SK-N-SH (cell line): ENCODE results near the gene RAB1A. TPM values are rescaled to one million over a fixed set of nuclear protein-coding genes. Genes with fewer than 3 reads are reported as not detected.

ENCODE experiments used
- CTCF ChIA-PET: fragments of 300-600, 350-600 bp; formaldehyde crosslinking; extraction: SDS; loops from one replicate; lab custom pipeline; 2021; lab: Yijun Ruan, JAX
- POLR2A ChIA-PET: fragments of 350-600 bp; sonication (Branson Sonifier 250); formaldehyde crosslinking; extraction: SDS; loops from one replicate; lab custom pipeline; 2020; ENCODE audit warnings: antibody characterized with exemption, inconsistent platforms; lab: Yijun Ruan, JAX
- DNase-seq: peaks from one replicate; pipeline ENCODE4 v3.0.0; 2012
- H2AFZ ChIP-seq: fragments of 200-600 bp; sonication (generic); 2 replicates; pipeline ENCODE4 v1.8.1; 2016; ENCODE audit warnings: antibody characterized with exemption, mild to moderate bottlenecking, low read depth
- H3F3A ChIP-seq: fragments of 200-600 bp; sonication (generic); replicated peaks from 2 replicates; pipeline ENCODE3; 2016; ENCODE audit warnings: antibody characterized with exemption, mild to moderate bottlenecking; ENCODE audit not compliant: insufficient read depth
- H3K27ac ChIP-seq, 2 experiments: fragments of 200-500 bp in 1 of 2; fragments of 200-600 bp in 1 of 2; sonication (Bioruptor generic) in 1 of 2; sonication (generic), shearing (Covaris generic) in 1 of 2; 2 replicates each; pipeline versions ENCODE4 v1.5.1 to v1.6.1; 2014 to 2016; ENCODE audit warnings: low read depth in 2 of 2, inconsistent platforms in 1 of 2, low read length in 1 of 2, mild to moderate bottlenecking in 1 of 2, mixed read lengths in 1 of 2
- H3K27me3 ChIP-seq: fragments of 200-600 bp; sonication (generic), shearing (Covaris generic); 2 replicates; pipeline ENCODE4 v1.6.1; 2016; ENCODE audit warnings: mixed run types; ENCODE audit not compliant: insufficient read depth
- H3K36me3 ChIP-seq, 2 experiments: fragments of 200-500 bp in 1 of 2; fragments of 200-600 bp in 1 of 2; sonication (Bioruptor generic) in 1 of 2; sonication (generic) in 1 of 2; replicated peaks in 1 of 2; 2 replicates each; pipeline versions ENCODE3 to v1.5.1; 2014 to 2016; ENCODE audit warnings: low read length in 1 of 2, mild to moderate bottlenecking in 1 of 2; ENCODE audit not compliant: insufficient read depth in 2 of 2, control insufficient read depth in 1 of 2
- H3K4me1 ChIP-seq, 2 experiments: fragments of 200-500 bp in 1 of 2; fragments of 200-600 bp in 1 of 2; sonication (Bioruptor generic) in 1 of 2; sonication (generic), shearing (Covaris generic) in 1 of 2; 2 replicates each; pipeline versions ENCODE4 v1.5.1 to v1.6.1; 2014 to 2016; ENCODE audit warnings: low read depth in 1 of 2, low read length in 1 of 2, mixed run types in 1 of 2; ENCODE audit not compliant: insufficient read depth in 2 of 2, control insufficient read depth in 1 of 2
- H3K4me2 ChIP-seq: fragments of 200-600 bp; sonication (generic), shearing (Covaris generic); 2 replicates; pipeline ENCODE4 v1.6.1; 2017; ENCODE audit warnings: mixed run types
- H3K4me3 ChIP-seq, 2 experiments: fragments of 200-500 bp in 1 of 2; fragments of 200-600 bp in 1 of 2; sonication (Bioruptor generic) in 1 of 2; sonication (generic), shearing (Covaris generic) in 1 of 2; 2 replicates each; pipeline versions ENCODE4 v1.5.1 to v1.8.1; 2014 to 2016; ENCODE audit warnings: low read depth in 2 of 2, inconsistent platforms in 1 of 2, low read length in 1 of 2, mild to moderate bottlenecking in 1 of 2, mixed read lengths in 1 of 2, moderate library complexity in 1 of 2
- H3K79me2 ChIP-seq: fragments of 200-600 bp; sonication (generic); 2 replicates; pipeline ENCODE4 v1.8.1; 2017; ENCODE audit warnings: mild to moderate bottlenecking; ENCODE audit not compliant: insufficient read depth
- H3K9ac ChIP-seq: fragments of 200-600 bp; sonication (generic); 2 replicates; pipeline ENCODE4 v1.6.1; 2017; ENCODE audit warnings: mixed run types
- H3K9me2 ChIP-seq: fragments of 200-600 bp; sonication (generic); 2 replicates; pipeline ENCODE4 v1.6.1; 2017; ENCODE audit warnings: mixed run types
- H3K9me3 ChIP-seq: fragments of 200-600 bp; sonication (generic); 2 replicates; pipeline ENCODE4 v1.6.1; 2017; ENCODE audit warnings: mixed run types, mild to moderate bottlenecking, moderate library complexity
- H4K20me1 ChIP-seq: fragments of 200-600 bp; sonication (generic); 2 replicates; pipeline ENCODE4 v1.6.1; 2017; ENCODE audit warnings: mild to moderate bottlenecking, mixed run types; ENCODE audit not compliant: insufficient read depth
- EZH2phosphoT487 ChIP-seq: fragments of 200-600 bp; sonication (generic); IDR thresholded peaks from 2 replicates; pipeline ENCODE4 v1.6.1; 2017; ENCODE audit warnings: low read depth, mixed run types, mild to moderate bottlenecking, antibody characterized with exemption, moderate library complexity, borderline replicate concordance
- FOXM1 ChIP-seq: IDR thresholded peaks from 2 replicates; pipeline ENCODE4 v1.4.0; 2012; ENCODE audit warnings: low read depth, mild to moderate bottlenecking
- GATA2 ChIP-seq: sonication (generic); formaldehyde crosslinking; IDR thresholded peaks from 2 replicates; pipeline ENCODE4 v1.5.0; 2020; ENCODE audit warnings: mild to moderate bottlenecking, missing genetic modification reagents
- NRF1 ChIP-seq: IDR thresholded peaks from 2 replicates; pipeline ENCODE4 v1.6.1; 2012; ENCODE audit warnings: low read depth, mild to moderate bottlenecking, low read length
- RAD21 ChIP-seq: IDR thresholded peaks from 2 replicates; pipeline ENCODE4 v1.6.1; 2012; ENCODE audit warnings: mild to moderate bottlenecking, low read length
- RFX5 ChIP-seq: IDR thresholded peaks from 2 replicates; pipeline ENCODE4 v1.6.1; 2012; ENCODE audit warnings: mild to moderate bottlenecking, improper control_type of control experiment, low read length
- RXRA ChIP-seq: IDR thresholded peaks from 2 replicates; pipeline ENCODE4 v1.4.0; 2012; ENCODE audit warnings: low read depth, mild to moderate bottlenecking, borderline replicate concordance
- TAF1 ChIP-seq: IDR thresholded peaks from 2 replicates; pipeline ENCODE4 v1.6.1; 2012; ENCODE audit warnings: low read depth, mild to moderate bottlenecking, low read length, moderate library complexity, borderline replicate concordance
- WGBS: methylation state at CpG from one replicate; pipeline ENCODE4 v1.1.6; 2017; ENCODE audit warnings: low lambda C conversion rate; 5-methylcytosine and 5-hydroxymethylcytosine counted together
- polyA plus RNA-seq, 3 experiments: library from polyadenylated mRNA; depleted of rRNA; stranded (reverse); fragments of >200 nt; gene quantifications; 2 replicates each; pipeline ENCODE4 v1.2.3, GENCODE V29; 2012
- TF ChIP-seq, protein P1 (sequence below): fragments of 200-600 bp; sonication (generic); IDR thresholded peaks from 2 replicates; pipeline ENCODE4 v1.6.1; 2017; ENCODE audit warnings: antibody characterized with exemption, mild to moderate bottlenecking, moderate library complexity
- TF ChIP-seq, protein P2 (sequence below): IDR thresholded peaks from 2 replicates; pipeline ENCODE4 v1.4.0; 2012; ENCODE audit warnings: low read depth, borderline replicate concordance
- TF ChIP-seq, protein P3 (sequence below): fragments of 150-350 bp; IDR thresholded peaks from 2 replicates; pipeline ENCODE4 v1.6.1; 2016; ENCODE audit warnings: mild to moderate bottlenecking, low read depth, low read length
- TF ChIP-seq, protein P4 (sequence below): IDR thresholded peaks from 2 replicates; pipeline ENCODE4 v1.6.1; 2012; ENCODE audit warnings: mild to moderate bottlenecking, low read depth, low read length, moderate library complexity

The RAB1A gene
- polyA plus RNA-seq, 1 of the 3 experiments (the other 2 are of a cell fraction) = 113 TPM

DNA sequence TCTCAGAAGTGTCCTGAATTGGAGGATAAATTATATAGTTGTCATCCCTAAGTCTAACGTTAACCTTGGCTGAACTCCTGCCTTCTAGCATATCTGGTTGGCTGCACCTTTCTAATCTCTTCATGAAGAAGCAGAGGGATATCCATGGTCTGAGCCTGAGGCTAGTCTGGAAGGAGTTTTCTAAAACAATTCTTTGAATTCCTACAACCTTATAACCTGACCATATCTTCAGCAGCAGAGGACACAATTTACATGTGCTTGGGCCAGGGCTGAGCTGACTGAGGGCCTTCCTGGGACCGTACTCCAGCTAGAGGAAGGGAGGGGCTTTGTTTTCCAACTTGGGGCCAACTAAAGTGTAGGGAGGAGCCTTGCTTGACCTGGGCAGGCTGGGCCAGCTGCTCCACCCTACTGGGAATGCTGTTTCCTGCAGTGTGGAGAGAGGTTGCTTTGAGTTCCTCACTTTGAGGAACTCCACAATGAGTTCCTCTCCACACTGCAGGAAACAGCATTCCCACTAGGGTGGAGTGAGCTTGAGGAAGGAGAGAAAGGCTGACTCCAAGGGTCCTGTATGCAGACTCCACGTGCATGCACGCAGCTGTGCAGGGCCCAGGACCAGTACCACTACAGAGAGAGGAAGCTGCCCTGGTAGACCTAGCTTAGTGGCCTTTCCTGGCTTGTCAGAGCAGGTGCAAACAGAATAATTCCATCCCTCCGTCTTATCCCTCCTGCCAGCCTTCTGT, 54.1 kb downstream of the RAB1A start:
- H3K27me3 ChIP-seq = no peaks in the 10 kb centered on the region
- H3K36me3 ChIP-seq = peaks cover 69 to 78% of the 10 kb centered on the region in 2 experiments
- POLR2A ChIA-PET = interaction anchor here (0.9 kb wide), 1 partner anchor 13 kb away, joined by 4 read pairs; no protein-coding TSS in a partner anchor

DNA sequence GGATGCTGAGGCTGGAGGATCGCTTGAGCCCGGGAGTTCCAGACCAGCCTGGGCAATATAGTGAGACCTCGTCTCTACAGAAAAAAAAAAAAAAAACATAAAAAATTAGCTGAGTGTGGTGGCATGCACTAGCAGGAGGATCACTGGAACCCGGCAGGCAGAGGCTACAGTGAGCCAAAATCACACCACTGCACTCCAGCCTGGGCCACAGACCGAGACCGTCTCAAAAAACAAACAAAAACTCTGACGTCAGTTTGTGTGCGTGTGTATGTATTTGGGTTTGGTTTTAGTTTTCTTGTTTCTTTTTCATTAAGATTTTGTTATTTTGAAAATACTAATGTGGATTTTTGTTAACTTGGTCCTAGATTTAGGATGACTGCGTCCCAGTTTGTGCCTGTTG, 54.7 kb downstream of the RAB1A start:
- CTCF ChIA-PET = interaction anchor here (1.0 to 1.1 kb wide), 2 partner anchors 12 to 19 kb away, joined by 4 to 5 read pairs; partner anchors contain the start of gene CEP68
- no peak overlapping the region for H3K27ac ChIP-seq
- POLR2A ChIA-PET = interaction anchor here (0.9 kb wide), 1 partner anchor 14 kb away, joined by 4 read pairs; no protein-coding TSS in a partner anchor

More for the DNA sequence above, 54.1 kb downstream of the RAB1A start:
- H3K9me2 ChIP-seq = no peaks in the 10 kb centered on the region
- no peak overlapping the region for H3K9ac ChIP-seq
- WGBS = 89% methylated on average over 3 of the region's 5 CpGs
- H3K4me3 ChIP-seq = no peak overlapping the region
- H3K4me1 ChIP-seq = peaks cover 6 to 8% of the 10 kb centered on the region in 2 experiments; a peak in 3 of 4 replicates
- CTCF ChIA-PET = interaction anchor here (1.0 kb wide), 1 partner anchor 11 kb away, joined by 5 read pairs; no protein-coding TSS in a partner anchor
- TF ChIP-seq EZH2phosphoT487 (no peak), FOXM1 (no peak)
- TF ChIP-seq, all 33 proteins: peak for 0
- H3K27ac ChIP-seq = no peak overlapping the region
- no peak for DNase-seq
- peaks cover 7% of the 10 kb centered on the region; the same call in 1 of the 2 replicates for H3K79me2 ChIP-seq
- H2AFZ ChIP-seq = no peak overlapping the region
- H3K9me3 ChIP-seq = no peaks in the 10 kb centered on the region
- peaks cover 15% of the 10 kb centered on the region for H3F3A ChIP-seq
- no peak overlapping the region for H3K4me2 ChIP-seq
- H4K20me1 ChIP-seq = no peaks in the 10 kb centered on the region; the same call in 1 of the 2 replicates

More for the DNA sequence above, 54.7 kb downstream of the RAB1A start:
- DNase-seq = no peak
- H3F3A ChIP-seq = peaks cover 17% of the 10 kb centered on the region
- H2AFZ ChIP-seq = no peak overlapping the region
- no peak overlapping the region for H3K9ac ChIP-seq
- no peaks in the 10 kb centered on the region for H3K27me3 ChIP-seq
- H3K36me3 ChIP-seq = peaks cover 69 to 75% of the 10 kb centered on the region in 2 experiments
- H3K4me2 ChIP-seq = no peak overlapping the region
- WGBS = 93% methylated on average over 9 of the region's 9 CpGs
- no peaks in the 10 kb centered on the region for H3K9me3 ChIP-seq
- H3K4me1 ChIP-seq = peaks cover 11 to 14% of the 10 kb centered on the region in 2 experiments; a peak in 3 of 4 replicates
- no peaks in the 10 kb centered on the region for H3K9me2 ChIP-seq
- peaks cover 4% of the 10 kb centered on the region; the same call in 1 of the 2 replicates for H3K79me2 ChIP-seq
- no peak overlapping the region for H3K4me3 ChIP-seq
- TF ChIP-seq, protein P1, sequence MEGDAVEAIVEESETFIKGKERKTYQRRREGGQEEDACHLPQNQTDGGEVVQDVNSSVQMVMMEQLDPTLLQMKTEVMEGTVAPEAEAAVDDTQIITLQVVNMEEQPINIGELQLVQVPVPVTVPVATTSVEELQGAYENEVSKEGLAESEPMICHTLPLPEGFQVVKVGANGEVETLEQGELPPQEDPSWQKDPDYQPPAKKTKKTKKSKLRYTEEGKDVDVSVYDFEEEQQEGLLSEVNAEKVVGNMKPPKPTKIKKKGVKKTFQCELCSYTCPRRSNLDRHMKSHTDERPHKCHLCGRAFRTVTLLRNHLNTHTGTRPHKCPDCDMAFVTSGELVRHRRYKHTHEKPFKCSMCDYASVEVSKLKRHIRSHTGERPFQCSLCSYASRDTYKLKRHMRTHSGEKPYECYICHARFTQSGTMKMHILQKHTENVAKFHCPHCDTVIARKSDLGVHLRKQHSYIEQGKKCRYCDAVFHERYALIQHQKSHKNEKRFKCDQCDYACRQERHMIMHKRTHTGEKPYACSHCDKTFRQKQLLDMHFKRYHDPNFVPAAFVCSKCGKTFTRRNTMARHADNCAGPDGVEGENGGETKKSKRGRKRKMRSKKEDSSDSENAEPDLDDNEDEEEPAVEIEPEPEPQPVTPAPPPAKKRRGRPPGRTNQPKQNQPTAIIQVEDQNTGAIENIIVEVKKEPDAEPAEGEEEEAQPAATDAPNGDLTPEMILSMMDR = no peak
- TF ChIP-seq, protein P2, sequence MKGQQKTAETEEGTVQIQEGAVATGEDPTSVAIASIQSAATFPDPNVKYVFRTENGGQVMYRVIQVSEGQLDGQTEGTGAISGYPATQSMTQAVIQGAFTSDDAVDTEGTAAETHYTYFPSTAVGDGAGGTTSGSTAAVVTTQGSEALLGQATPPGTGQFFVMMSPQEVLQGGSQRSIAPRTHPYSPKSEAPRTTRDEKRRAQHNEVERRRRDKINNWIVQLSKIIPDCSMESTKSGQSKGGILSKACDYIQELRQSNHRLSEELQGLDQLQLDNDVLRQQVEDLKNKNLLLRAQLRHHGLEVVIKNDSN = no peak
- TF ChIP-seq RFX5 (no peak), RXRA (no peak), RAD21 (no peak), NRF1 (no peak), EZH2phosphoT487 (no peak), TAF1 (no peak), GATA2 (CRISPR knock-in tag) (no peak)
- TF ChIP-seq, protein P3, sequence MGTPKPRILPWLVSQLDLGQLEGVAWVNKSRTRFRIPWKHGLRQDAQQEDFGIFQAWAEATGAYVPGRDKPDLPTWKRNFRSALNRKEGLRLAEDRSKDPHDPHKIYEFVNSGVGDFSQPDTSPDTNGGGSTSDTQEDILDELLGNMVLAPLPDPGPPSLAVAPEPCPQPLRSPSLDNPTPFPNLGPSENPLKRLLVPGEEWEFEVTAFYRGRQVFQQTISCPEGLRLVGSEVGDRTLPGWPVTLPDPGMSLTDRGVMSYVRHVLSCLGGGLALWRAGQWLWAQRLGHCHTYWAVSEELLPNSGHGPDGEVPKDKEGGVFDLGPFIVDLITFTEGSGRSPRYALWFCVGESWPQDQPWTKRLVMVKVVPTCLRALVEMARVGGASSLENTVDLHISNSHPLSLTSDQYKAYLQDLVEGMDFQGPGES = no peak
- TF ChIP-seq, protein P4, sequence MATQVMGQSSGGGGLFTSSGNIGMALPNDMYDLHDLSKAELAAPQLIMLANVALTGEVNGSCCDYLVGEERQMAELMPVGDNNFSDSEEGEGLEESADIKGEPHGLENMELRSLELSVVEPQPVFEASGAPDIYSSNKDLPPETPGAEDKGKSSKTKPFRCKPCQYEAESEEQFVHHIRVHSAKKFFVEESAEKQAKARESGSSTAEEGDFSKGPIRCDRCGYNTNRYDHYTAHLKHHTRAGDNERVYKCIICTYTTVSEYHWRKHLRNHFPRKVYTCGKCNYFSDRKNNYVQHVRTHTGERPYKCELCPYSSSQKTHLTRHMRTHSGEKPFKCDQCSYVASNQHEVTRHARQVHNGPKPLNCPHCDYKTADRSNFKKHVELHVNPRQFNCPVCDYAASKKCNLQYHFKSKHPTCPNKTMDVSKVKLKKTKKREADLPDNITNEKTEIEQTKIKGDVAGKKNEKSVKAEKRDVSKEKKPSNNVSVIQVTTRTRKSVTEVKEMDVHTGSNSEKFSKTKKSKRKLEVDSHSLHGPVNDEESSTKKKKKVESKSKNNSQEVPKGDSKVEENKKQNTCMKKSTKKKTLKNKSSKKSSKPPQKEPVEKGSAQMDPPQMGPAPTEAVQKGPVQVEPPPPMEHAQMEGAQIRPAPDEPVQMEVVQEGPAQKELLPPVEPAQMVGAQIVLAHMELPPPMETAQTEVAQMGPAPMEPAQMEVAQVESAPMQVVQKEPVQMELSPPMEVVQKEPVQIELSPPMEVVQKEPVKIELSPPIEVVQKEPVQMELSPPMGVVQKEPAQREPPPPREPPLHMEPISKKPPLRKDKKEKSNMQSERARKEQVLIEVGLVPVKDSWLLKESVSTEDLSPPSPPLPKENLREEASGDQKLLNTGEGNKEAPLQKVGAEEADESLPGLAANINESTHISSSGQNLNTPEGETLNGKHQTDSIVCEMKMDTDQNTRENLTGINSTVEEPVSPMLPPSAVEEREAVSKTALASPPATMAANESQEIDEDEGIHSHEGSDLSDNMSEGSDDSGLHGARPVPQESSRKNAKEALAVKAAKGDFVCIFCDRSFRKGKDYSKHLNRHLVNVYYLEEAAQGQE = no peak
- peaks cover 3% of the 10 kb centered on the region for H4K20me1 ChIP-seq
